Lower leg skin (tissue), 3 donors: ENCODE data around the gene DCLRE1A.

ENCODE experiments used
- CTCF ChIP-seq, 3 donors: fragments of 450-650 bp; IDR thresholded peaks; one replicate each; pipeline ENCODE4 v1.5.1; 2016; ENCODE audit warnings: antibody characterized with exemption in 3 of 3, mild to moderate bottlenecking in 3 of 3, moderate library complexity in 2 of 3
- POLR2A ChIP-seq, 2 donors: fragments of 450-650 bp; IDR thresholded peaks; one replicate each; pipeline ENCODE4 v1.6.1; 2016 to 2017; ENCODE audit warnings: antibody characterized with exemption in 2 of 2, mild to moderate bottlenecking in 1 of 2, moderate library complexity in 1 of 2

DNA sequence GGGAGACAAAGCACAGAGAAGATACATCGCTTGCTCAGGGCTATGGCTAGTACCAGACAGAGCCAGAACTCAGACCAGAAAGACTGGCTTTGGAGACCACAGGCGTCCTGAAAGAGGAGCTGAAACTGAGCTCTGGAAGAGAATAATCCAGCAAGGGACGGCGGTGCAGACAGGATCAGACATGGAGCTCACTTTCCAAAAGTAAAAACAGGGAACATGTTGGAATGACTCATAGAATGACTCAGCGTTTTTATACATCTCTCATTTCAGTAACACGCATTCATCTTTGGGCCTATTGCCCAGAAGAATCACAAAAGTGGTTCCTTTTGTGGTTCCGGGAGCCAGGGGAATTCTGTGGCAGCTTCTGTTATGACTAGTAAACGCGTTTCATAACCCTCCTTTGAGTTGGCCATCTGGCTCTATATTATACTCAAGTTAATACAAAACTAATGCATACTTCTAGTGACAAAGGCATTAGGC, 65.2 kb downstream of the DCLRE1A start:
- TF ChIP-seq CTCF (IDR thresholded peaks at IDR 0.05) (no peak), POLR2A (IDR thresholded peaks at IDR 0.05) (no peak)
